Activated T-helper 17 cell treated with anti-CD3 and anti-CD28 coated beads, Interleukin-2, amount 50 U/mL, for 72 hours (primary cell): ENCODE measurements around the gene PTPRN. TPM values are rescaled to one million over a fixed set of nuclear protein-coding genes. Genes with fewer than 3 reads are reported as not detected.
"Not testable (repeated sequence)": the region's sequence is repeated elsewhere in the genome, so short reads cannot be mapped to it uniquely, and the experiment has no call there.

Source experiments
- ATAC-seq: fragments of 150-1000 bp; cut with Tn5 transposase; replicated peaks from 2 replicates; pipeline ENCODE4 v1.10.0; 2021; ENCODE audit warnings: mild to moderate bottlenecking, moderate library complexity
- H3K27ac Mint-ChIP-seq: one replicate; pipeline ENCODE4 v1.8.0; 2022; ENCODE audit warnings: mixed read lengths
- H3K27me3 Mint-ChIP-seq: one replicate; pipeline ENCODE4 v1.8.0; 2022; ENCODE audit warnings: mixed read lengths
- H3K36me3 Mint-ChIP-seq: one replicate; pipeline ENCODE4 v1.8.0; 2022; ENCODE audit warnings: low read depth, mild to moderate bottlenecking, mixed read lengths
- H3K4me1 Mint-ChIP-seq: one replicate; pipeline ENCODE4 v1.8.0; 2022; ENCODE audit warnings: mixed read lengths
- H3K4me3 Mint-ChIP-seq: one replicate; pipeline ENCODE4 v1.8.0; 2022; ENCODE audit warnings: mild to moderate bottlenecking, mixed read lengths
- H3K9me3 Mint-ChIP-seq: one replicate; pipeline ENCODE4 v1.8.0; 2022; ENCODE audit warnings: mixed read lengths
- total RNA-seq, 2 donors: library from RNA; stranded (reverse); gene quantifications; one replicate each; pipeline ENCODE4 v1.2.3, GENCODE V29; 2022

The PTPRN gene
- total RNA-seq, 2 donors from 2014 or later: 0.67 to 6.3 TPM

GRCh38 chr2:219325657-219326315, 16.6 kb upstream of the PTPRN start:
- no peaks in the 10 kb centered on the region for H3K36me3 Mint-ChIP-seq
- peaks cover 36% of the 10 kb centered on the region for H3K27me3 Mint-ChIP-seq
- no peak overlapping the region for H3K27ac Mint-ChIP-seq
- no peak for ATAC-seq
- H3K9me3 Mint-ChIP-seq: no peaks in the 10 kb centered on the region
- H3K4me3 Mint-ChIP-seq: no peak overlapping the region
- no peaks in the 10 kb centered on the region for H3K4me1 Mint-ChIP-seq

- Mint-ChIP-seq H3K36me3 (no peaks in the 10 kb centered on the region), H3K27me3 (peaks cover 31% of the 10 kb centered on the region), H3K27ac (no peak overlapping the region), H3K9me3 (no peaks in the 10 kb centered on the region), H3K4me1 (no peaks in the 10 kb centered on the region), H3K4me3 (no peak overlapping the region)
- no peak for ATAC-seq
Measured at GRCh38 chr2:219325136-219325535, 15.9 kb upstream of the PTPRN start.

DNA sequence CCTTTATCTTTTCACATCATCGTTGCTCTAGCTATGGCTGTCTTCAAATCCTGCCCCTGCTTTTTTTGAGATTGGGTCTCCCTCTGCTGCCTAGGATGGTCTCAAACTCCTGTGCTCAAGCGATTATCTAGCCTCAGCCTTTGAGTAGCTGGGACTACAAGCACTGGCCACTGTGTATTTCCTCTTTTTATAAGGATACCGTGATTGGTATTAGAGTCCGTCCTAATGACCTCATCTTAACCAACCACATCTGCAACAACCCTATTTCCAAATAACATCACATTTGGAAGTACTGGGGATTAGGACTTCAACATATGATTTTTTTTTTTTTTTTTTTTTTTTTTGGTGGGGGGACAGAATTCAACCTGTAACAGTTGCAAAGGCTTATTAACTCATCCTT, 14.2 kb upstream of the PTPRN start:
- Mint-ChIP-seq H3K27ac (no peak overlapping the region), H3K4me3 (no peak overlapping the region), H3K4me1 (no peaks in the 10 kb centered on the region), H3K9me3 (no peaks in the 10 kb centered on the region), H3K36me3 (no peaks in the 10 kb centered on the region), H3K27me3 (peaks cover 22% of the 10 kb centered on the region)
- no peak for ATAC-seq

DNA sequence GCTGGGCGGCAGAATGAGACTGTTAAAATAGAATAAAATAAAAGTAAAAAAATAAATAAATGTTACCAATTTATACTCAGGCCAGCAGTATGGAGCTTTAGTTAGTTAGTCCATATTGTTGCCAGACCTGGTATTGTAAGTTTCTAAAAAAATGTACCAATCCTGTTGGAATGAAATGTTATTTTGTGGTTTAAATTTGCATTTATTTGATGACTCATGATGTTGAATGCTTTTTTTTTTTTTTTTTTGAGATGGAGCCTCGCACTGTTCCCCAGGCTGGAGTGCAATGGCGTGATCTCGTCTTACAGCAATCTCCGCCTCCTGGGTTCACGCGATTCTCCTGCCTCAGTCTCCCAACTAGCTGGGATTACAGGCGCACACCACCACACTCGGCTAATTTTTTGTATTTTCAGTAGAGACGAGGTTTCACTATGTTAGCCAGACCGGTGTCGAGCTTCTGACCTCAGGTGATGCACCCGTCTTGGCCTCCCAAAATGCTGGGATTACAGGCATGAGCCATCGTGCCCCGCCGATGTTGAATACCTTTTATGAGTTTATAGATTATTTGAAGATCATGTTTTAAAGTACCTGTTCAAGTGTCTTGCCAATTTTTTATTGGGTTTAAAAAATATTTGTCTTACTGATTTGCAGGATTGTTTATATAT, 5.7 kb upstream of the PTPRN start:
- no peak overlapping the region for H3K27ac Mint-ChIP-seq
- ATAC-seq: no peak

GRCh38 chr2:219312683-219313263, 3.6 kb upstream of the PTPRN start:
- not testable (repeated sequence) for H3K4me1 Mint-ChIP-seq, H3K9me3 Mint-ChIP-seq, ATAC-seq, H3K27ac Mint-ChIP-seq, H3K36me3 Mint-ChIP-seq, H3K4me3 Mint-ChIP-seq
- H3K27me3 Mint-ChIP-seq: peaks cover 30% of the 10 kb centered on the region

More for the DNA sequence above, 5.7 kb upstream of the PTPRN start:
- H3K36me3 Mint-ChIP-seq: no peaks in the 10 kb centered on the region
- H3K9me3 Mint-ChIP-seq: no peaks in the 10 kb centered on the region
- no peak overlapping the region for H3K4me3 Mint-ChIP-seq
- peaks cover 19% of the 10 kb centered on the region for H3K27me3 Mint-ChIP-seq
- no peaks in the 10 kb centered on the region for H3K4me1 Mint-ChIP-seq

- H3K4me1 Mint-ChIP-seq: no peaks in the 10 kb centered on the region
- H3K4me3 Mint-ChIP-seq: no peak overlapping the region
- H3K36me3 Mint-ChIP-seq: no peaks in the 10 kb centered on the region
- ATAC-seq: peak; percentile 85
- no peak overlapping the region for H3K27ac Mint-ChIP-seq
- H3K27me3 Mint-ChIP-seq: peaks cover 46% of the 10 kb centered on the region
- no peaks in the 10 kb centered on the region for H3K9me3 Mint-ChIP-seq
Measured at GRCh38 chr2:219308142-219309101, 779 bp downstream of the PTPRN start.

GRCh38 chr2:219306047-219306446, 3.2 kb downstream of the PTPRN start:
- Mint-ChIP-seq H3K27ac (no peak overlapping the region), H3K27me3 (peaks cover 54% of the 10 kb centered on the region), H3K9me3 (no peaks in the 10 kb centered on the region), H3K4me1 (no peaks in the 10 kb centered on the region), H3K36me3 (no peaks in the 10 kb centered on the region), H3K4me3 (no peak overlapping the region)
- no peak for ATAC-seq

DNA sequence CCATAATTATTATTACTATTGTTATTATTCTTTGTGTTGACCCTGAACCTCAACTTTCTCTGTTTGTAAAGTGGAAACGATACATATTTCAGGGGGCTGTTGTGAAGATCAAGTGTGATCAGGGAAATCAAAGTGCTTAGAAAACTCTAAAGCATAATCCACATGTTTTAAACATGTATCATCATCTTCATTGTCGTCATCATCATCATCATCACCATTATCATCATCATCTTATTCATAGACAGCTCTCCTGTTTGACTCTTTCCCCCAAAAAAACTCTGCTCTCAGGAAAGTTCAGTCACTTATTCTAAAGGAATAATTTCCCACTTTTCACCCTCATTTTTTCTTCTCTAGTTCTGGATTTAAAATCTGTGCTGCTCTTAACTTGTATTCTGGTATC, 5.0 kb downstream of the PTPRN start:
- no peaks in the 10 kb centered on the region for H3K36me3 Mint-ChIP-seq

DNA sequence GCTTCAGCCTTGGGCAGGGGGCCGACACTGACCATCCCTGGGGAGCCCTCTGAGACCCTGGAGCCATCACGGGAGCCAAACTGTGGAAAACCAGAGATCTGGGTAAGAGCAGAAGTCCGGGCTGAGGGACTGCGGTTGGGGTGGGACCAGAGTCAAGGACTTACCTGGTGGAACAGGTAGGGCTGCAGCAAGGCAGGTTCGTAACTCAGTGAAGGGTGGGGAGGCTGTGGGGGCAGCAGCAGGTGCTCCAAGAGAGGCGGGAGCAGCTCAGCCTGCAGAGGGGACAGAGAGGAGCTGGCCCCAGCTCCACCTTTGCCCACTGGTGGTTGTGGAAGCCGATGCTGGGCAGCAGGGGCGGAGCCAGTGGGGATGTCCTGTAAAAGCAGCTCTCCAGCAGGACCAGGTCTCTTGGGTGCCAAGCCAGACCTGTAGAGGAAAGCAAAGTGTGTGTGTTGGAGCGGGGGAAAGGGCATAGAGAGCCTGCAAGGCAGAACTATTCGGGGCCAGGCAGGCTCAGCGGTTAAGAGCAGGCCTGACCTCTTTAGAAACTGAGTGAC, 6.7 kb downstream of the PTPRN start:
- H3K9me3 Mint-ChIP-seq: no peaks in the 10 kb centered on the region
- no peak overlapping the region for H3K4me3 Mint-ChIP-seq
- H3K27me3 Mint-ChIP-seq: peaks cover 40% of the 10 kb centered on the region
- H3K27ac Mint-ChIP-seq: no peak overlapping the region
- H3K4me1 Mint-ChIP-seq: no peaks in the 10 kb centered on the region
- no peak for ATAC-seq
- no peaks in the 10 kb centered on the region for H3K36me3 Mint-ChIP-seq

More for the DNA sequence above, 5.0 kb downstream of the PTPRN start:
- no peak for ATAC-seq
- no peaks in the 10 kb centered on the region for H3K4me1 Mint-ChIP-seq
- no peak overlapping the region for H3K4me3 Mint-ChIP-seq
- H3K27ac Mint-ChIP-seq: no peak overlapping the region
- H3K27me3 Mint-ChIP-seq: peaks cover 45% of the 10 kb centered on the region
- H3K9me3 Mint-ChIP-seq: no peaks in the 10 kb centered on the region

DNA sequence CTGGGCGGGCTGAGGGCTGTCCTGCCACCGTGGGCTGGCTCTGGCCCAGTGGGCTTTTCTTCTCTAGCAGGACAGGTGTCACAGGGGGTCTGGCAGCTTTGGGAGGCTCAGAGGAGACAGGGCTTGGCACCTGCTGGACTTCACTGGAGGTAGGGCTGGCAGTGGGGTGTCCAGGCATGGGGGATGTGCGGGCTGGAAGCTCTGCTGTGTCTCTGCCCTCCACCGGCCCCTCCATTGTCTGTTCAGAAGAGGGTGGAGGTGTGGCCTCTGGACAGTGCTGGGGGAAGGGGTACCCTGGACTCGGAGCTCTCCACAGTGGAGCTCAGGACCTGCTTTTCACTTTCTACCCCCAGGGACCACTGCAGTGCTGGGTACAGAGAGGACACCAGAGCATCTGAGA, 9.2 kb downstream of the PTPRN start:
- no peaks in the 10 kb centered on the region for H3K9me3 Mint-ChIP-seq
- H3K27ac Mint-ChIP-seq: no peak overlapping the region
- no peak for ATAC-seq
- H3K4me1 Mint-ChIP-seq: no peaks in the 10 kb centered on the region
- H3K27me3 Mint-ChIP-seq: peaks cover 28% of the 10 kb centered on the region
- H3K36me3 Mint-ChIP-seq: no peaks in the 10 kb centered on the region
- H3K4me3 Mint-ChIP-seq: peak overlapping the region; percentile 86

- Mint-ChIP-seq H3K9me3 (no peaks in the 10 kb centered on the region), H3K27me3 (peaks cover 21% of the 10 kb centered on the region), H3K27ac (peak overlapping the region; percentile 90), H3K36me3 (no peaks in the 10 kb centered on the region), H3K4me1 (no peaks in the 10 kb centered on the region), H3K4me3 (peak overlapping the region; percentile 86)
- ATAC-seq: no peak
Measured at GRCh38 chr2:219299372-219299760, 9.8 kb downstream of the PTPRN start.

DNA sequence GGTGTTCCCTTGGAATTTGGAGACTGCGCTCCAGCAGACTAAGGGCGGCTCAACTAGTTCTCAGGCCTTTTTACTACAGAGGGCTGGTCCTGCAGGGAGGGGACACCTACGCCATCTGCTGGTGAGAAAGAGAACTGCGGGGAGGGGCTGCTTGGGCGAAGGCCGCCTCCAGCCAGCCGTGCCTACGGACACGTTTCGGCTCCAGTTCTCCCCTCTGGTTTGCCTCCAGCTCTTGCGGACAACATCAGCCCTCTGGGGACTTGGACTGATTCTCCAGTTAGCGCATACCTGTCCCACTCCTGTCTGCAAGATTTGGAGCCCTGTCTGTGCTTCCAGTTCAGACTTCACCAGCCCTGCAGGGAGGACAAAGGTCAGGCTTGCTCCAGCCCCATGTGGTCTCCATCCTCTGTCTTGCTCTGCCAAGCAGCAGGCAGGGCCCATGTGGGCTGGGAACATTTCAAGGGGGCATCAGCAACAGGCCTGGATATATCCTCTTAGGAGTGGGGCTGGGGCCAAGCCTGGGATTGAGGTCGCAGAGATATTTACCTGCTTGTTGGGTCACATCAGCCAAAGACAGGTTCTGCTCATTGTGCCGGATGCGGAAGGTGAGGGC, 10.3 kb downstream of the PTPRN start:
- no peaks in the 10 kb centered on the region for H3K9me3 Mint-ChIP-seq

GRCh38 chr2:219297766-219298456, 11.3 kb downstream of the PTPRN start:
- no peaks in the 10 kb centered on the region for H3K9me3 Mint-ChIP-seq
- no peaks in the 10 kb centered on the region for H3K36me3 Mint-ChIP-seq
- peaks cover 14% of the 10 kb centered on the region for H3K27me3 Mint-ChIP-seq
- no peak overlapping the region for H3K27ac Mint-ChIP-seq
- H3K4me3 Mint-ChIP-seq: peak overlapping the region; percentile 86
- H3K4me1 Mint-ChIP-seq: no peaks in the 10 kb centered on the region
- ATAC-seq: no peak

More for the DNA sequence above, 10.3 kb downstream of the PTPRN start:
- peak; percentile 74 for ATAC-seq
- Mint-ChIP-seq H3K4me3 (peak overlapping the region; percentile 86), H3K27me3 (peaks cover 21% of the 10 kb centered on the region), H3K36me3 (no peaks in the 10 kb centered on the region), H3K27ac (peak overlapping the region; percentile 90), H3K4me1 (no peaks in the 10 kb centered on the region)
